DOHH2 (cell line): ENCODE data around the gene CDHR2.

Experiments
- H3F3A ChIP-seq: fragments of 200-600 bp; sonication (generic), shearing (Covaris generic); 2 replicates; pipeline ENCODE4 v1.6.0; 2016; ENCODE audit warnings: antibody characterized with exemption, mild to moderate bottlenecking; ENCODE audit not compliant: control insufficient read depth, insufficient read depth
- H3K27ac ChIP-seq: fragments of 200-600 bp; sonication (generic); 2 replicates; pipeline ENCODE4 v1.5.1; 2014; ENCODE audit warnings: low read depth, mild to moderate bottlenecking, low read length, moderate library complexity
- H3K27me3 ChIP-seq: fragments of 200-600 bp; sonication (generic); 2 replicates; pipeline ENCODE4 v1.6.1; 2014; ENCODE audit warnings: mild to moderate bottlenecking, low read length, mixed read lengths; ENCODE audit not compliant: control insufficient read depth
- H3K36me3 ChIP-seq: fragments of 200-600 bp; sonication (generic); 2 replicates; pipeline ENCODE4 v1.6.1; 2014; ENCODE audit warnings: mild to moderate bottlenecking, low read length, moderate library complexity, mixed read lengths; ENCODE audit not compliant: control insufficient read depth
- H3K4me1 ChIP-seq: fragments of 200-600 bp; sonication (generic); 2 replicates; pipeline ENCODE4 v1.6.1; 2014; ENCODE audit warnings: mild to moderate bottlenecking, low read length, mixed read lengths; ENCODE audit not compliant: control insufficient read depth
- H3K4me2 ChIP-seq: fragments of 200-600 bp; sonication (generic); 2 replicates; pipeline ENCODE4 v1.6.0; 2014; ENCODE audit warnings: mild to moderate bottlenecking, low read length, moderate library complexity
- H3K4me3 ChIP-seq: fragments of 200-600 bp; sonication (generic); 2 replicates; pipeline ENCODE4 v1.5.1; 2014; ENCODE audit warnings: mild to moderate bottlenecking, low read length, mixed read lengths
- H3K79me2 ChIP-seq: fragments of 200-600 bp; sonication (generic); 2 replicates; pipeline ENCODE4 v1.6.1; 2014; ENCODE audit warnings: mild to moderate bottlenecking, low read length, mixed read lengths; ENCODE audit not compliant: control insufficient read depth
- H3K9me2 ChIP-seq: fragments of 200-600 bp; sonication (generic); replicated peaks from 2 replicates; pipeline ENCODE4 v1.6.1; 2014; ENCODE audit warnings: mild to moderate bottlenecking, low read length, mixed read lengths; ENCODE audit not compliant: control insufficient read depth
- H3K9me3 ChIP-seq: fragments of 200-600 bp; sonication (generic); 2 replicates; pipeline ENCODE4 v1.6.1; 2014; ENCODE audit warnings: antibody characterized with exemption, low read length, mixed read lengths; ENCODE audit not compliant: control insufficient read depth, insufficient read depth
- H4K20me1 ChIP-seq: fragments of 200-600 bp; sonication (generic); 2 replicates; pipeline ENCODE4 v1.6.0; 2014; ENCODE audit warnings: low read depth, mild to moderate bottlenecking, antibody characterized with exemption, low read length, moderate library complexity; ENCODE audit not compliant: control insufficient read depth, insufficient read depth
- EZH2phosphoT487 ChIP-seq: fragments of 200-600 bp; sonication (generic); IDR thresholded peaks from 2 replicates; pipeline ENCODE4 v1.6.1; 2017; ENCODE audit warnings: borderline replicate concordance, mild to moderate bottlenecking, antibody characterized with exemption, low read length, moderate library complexity, mixed read lengths
- TF ChIP-seq, protein P1 (sequence below): fragments of 200-600 bp; sonication (generic); IDR thresholded peaks from one replicate; pipeline ENCODE4 v1.5.1; 2014; ENCODE audit warnings: antibody characterized with exemption, mild to moderate bottlenecking, low read depth, low read length; ENCODE audit not compliant: poor library complexity, severe bottlenecking

Gene CDHR2

DNA sequence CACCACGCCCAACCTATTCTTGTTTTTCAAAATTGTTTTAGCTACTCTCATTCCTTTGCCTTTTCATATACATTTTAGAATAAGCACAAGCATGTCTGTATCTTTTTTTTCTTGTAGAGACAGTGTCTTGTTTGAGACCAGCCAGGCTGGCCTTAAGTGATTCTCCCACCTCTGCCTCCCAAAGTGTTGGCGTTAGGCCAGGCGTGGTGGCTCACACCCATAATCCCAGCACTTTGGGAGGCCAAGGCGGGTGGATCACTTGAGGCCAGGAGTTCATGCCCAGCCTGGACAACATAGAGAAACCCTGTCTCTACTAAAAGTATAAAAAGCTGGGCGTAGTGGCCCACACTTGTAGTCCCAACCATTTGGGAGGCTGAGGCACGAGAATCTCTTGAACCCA is 25.0 kb upstream of the CDHR2 start:
- peaks cover 55% of the 10 kb centered on the region for H3K4me1 ChIP-seq
- H3K9me3 ChIP-seq: no peaks in the 10 kb centered on the region
- no peaks in the 10 kb centered on the region for H3K27me3 ChIP-seq
- no peaks in the 10 kb centered on the region for H4K20me1 ChIP-seq
- H3K4me3 ChIP-seq: no peak overlapping the region
- peaks cover 27% of the 10 kb centered on the region for H3K36me3 ChIP-seq
- H3F3A ChIP-seq: peaks cover 20% of the 10 kb centered on the region
- no peaks in the 10 kb centered on the region for H3K9me2 ChIP-seq
- H3K4me2 ChIP-seq: no peak overlapping the region
- no peak overlapping the region for H3K27ac ChIP-seq
- no peaks in the 10 kb centered on the region for H3K79me2 ChIP-seq
- TF ChIP-seq, protein P1, sequence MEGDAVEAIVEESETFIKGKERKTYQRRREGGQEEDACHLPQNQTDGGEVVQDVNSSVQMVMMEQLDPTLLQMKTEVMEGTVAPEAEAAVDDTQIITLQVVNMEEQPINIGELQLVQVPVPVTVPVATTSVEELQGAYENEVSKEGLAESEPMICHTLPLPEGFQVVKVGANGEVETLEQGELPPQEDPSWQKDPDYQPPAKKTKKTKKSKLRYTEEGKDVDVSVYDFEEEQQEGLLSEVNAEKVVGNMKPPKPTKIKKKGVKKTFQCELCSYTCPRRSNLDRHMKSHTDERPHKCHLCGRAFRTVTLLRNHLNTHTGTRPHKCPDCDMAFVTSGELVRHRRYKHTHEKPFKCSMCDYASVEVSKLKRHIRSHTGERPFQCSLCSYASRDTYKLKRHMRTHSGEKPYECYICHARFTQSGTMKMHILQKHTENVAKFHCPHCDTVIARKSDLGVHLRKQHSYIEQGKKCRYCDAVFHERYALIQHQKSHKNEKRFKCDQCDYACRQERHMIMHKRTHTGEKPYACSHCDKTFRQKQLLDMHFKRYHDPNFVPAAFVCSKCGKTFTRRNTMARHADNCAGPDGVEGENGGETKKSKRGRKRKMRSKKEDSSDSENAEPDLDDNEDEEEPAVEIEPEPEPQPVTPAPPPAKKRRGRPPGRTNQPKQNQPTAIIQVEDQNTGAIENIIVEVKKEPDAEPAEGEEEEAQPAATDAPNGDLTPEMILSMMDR: no peak
- TF ChIP-seq EZH2phosphoT487: no peak

DNA sequence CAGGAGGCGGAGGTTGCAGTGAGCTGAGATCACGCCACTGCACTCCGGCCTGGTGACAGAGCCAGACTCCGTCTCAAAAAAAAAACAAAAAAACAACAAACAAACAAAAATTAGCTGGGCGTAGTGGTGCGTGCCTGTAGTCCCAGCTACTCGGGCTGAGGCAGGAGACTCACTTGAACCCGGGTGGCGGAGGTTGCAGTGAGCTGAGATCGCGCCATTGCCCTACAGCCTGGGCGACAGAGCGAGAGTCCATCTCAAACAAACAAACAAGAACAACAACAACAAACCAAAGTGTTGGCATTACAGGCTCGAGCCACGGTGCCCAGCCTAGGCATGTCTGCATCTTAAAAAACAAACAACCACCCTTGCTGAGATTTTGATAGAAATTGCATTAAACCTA is 24.2 kb upstream of the CDHR2 start:
- Histone ChIP-seq H3K36me3 (peaks cover 34% of the 10 kb centered on the region), H3K9me2 (no peaks in the 10 kb centered on the region), H4K20me1 (peaks cover 4% of the 10 kb centered on the region; the same call in 1 of the 2 replicates), H3K79me2 (no peaks in the 10 kb centered on the region), H3F3A (peaks cover 25% of the 10 kb centered on the region), H3K4me1 (peaks cover 62% of the 10 kb centered on the region), H3K9me3 (no peaks in the 10 kb centered on the region), H3K27me3 (no peaks in the 10 kb centered on the region), H3K4me2 (no peak overlapping the region), H3K4me3 (no peak overlapping the region), H3K27ac (no peak overlapping the region)
- no peak for TF ChIP-seq EZH2phosphoT487
- TF ChIP-seq, protein P1: no peak

DNA sequence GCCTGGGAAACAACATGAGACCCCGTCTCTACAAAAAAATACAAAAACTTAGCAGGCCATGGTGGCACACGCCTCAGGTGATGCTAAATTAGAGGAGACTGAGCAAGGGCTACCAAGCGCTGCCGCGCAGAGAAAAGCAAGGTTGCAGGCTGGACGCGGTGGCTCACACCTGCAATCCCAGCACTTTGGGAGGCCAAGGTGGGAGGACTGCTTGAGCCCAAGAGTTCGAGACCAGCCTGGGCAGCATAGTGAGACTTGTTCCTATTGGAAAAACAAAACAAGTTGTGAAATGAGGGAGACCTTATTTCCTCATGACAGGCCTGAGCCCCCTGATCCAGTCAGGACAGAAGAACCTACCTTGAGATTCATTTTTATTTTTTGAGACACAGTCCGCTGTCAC is 23.5 kb upstream of the CDHR2 start:
- Histone ChIP-seq H3K4me1 (peaks cover 69% of the 10 kb centered on the region), H3K4me3 (no peak overlapping the region), H3K9me2 (no peaks in the 10 kb centered on the region), H3K79me2 (no peaks in the 10 kb centered on the region), H4K20me1 (peaks cover 4% of the 10 kb centered on the region; the same call in 1 of the 2 replicates), H3K4me2 (no peak overlapping the region), H3K9me3 (no peaks in the 10 kb centered on the region), H3K27ac (no peak overlapping the region), H3F3A (peaks cover 25% of the 10 kb centered on the region), H3K36me3 (peaks cover 39% of the 10 kb centered on the region), H3K27me3 (no peaks in the 10 kb centered on the region)
- TF ChIP-seq EZH2phosphoT487: no peak
- TF ChIP-seq, protein P1: no peak
